ENCODE results near the gene CHIC1. TPM values are rescaled to one million over a fixed set of nuclear protein-coding genes. Genes with fewer than 3 reads are reported as not detected.
"Not testable (repeated sequence)": the region's sequence is repeated elsewhere in the genome, so short reads cannot be mapped to it uniquely, and the experiment has no call there.

Gene CHIC1
- total RNA-seq, 2 donors from 2014 or later, result 6.1 to 8.5 TPM

DNA sequence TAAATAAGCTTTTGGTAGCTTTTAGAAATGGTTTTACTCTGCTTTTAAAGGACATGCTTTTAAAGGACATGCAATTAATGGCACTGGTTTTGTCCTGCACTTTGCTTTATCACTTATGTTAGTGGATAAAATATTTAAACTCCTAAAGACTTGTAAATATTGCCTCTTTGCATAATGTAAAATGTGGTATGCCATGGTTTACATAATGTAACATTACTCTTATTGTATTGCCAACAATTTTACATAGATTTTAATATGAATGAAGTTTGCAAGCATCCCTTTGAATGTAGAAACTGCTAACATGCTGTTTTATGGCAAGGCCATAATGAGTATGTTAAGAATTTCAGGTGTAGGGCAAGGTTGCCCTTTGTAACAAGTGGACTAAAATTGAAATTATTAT is 118.4 kb downstream of the CHIC1 start:
- no peaks in the 10 kb centered on the region for H3K36me3 ChIP-seq
- intact Hi-C loops (cut with DNase I), result no loop called here

DNA sequence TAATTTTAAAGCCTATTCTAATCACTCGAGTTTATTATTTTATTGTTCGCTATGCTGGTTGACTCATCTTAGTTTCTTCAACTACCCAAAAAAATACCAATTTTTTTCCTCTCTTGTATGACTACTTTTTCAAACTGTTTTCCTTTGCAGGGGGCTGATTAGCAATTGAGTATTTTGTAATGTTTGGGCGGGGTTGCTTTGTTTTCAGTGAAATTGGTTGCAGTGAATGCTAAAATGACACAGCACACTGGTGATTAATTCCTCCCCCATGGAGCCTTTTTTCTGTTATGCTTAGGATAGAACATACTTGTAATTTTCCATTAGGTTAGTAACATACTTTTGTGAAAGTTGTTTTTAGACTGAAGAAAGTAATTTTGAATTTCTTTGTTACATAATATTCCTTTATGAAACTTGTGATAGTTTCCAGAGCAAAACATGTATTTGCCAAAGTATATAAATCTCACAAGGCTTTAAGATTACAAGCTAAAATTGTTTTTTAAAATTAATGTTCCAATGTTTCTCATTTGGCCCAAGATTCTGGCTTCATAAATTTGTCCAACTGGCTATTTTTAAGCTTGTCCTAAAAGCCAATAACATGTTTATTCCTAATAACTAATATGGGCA is 120.4 kb downstream of the CHIC1 start:
- H3K36me3 ChIP-seq, result no peaks in the 10 kb centered on the region
- no peak overlapping the region for H3K27ac ChIP-seq
- H3K9me3 ChIP-seq, result no peaks in the 10 kb centered on the region
- no peak overlapping the region for H3K4me3 ChIP-seq
- TF ChIP-seq, protein P1, sequence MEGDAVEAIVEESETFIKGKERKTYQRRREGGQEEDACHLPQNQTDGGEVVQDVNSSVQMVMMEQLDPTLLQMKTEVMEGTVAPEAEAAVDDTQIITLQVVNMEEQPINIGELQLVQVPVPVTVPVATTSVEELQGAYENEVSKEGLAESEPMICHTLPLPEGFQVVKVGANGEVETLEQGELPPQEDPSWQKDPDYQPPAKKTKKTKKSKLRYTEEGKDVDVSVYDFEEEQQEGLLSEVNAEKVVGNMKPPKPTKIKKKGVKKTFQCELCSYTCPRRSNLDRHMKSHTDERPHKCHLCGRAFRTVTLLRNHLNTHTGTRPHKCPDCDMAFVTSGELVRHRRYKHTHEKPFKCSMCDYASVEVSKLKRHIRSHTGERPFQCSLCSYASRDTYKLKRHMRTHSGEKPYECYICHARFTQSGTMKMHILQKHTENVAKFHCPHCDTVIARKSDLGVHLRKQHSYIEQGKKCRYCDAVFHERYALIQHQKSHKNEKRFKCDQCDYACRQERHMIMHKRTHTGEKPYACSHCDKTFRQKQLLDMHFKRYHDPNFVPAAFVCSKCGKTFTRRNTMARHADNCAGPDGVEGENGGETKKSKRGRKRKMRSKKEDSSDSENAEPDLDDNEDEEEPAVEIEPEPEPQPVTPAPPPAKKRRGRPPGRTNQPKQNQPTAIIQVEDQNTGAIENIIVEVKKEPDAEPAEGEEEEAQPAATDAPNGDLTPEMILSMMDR (IDR thresholded peaks at IDR 0.05), result no peak
- H3K4me1 ChIP-seq, result no peaks in the 10 kb centered on the region
- no peak for DNase-seq
- no peaks in the 10 kb centered on the region for H3K27me3 ChIP-seq
- H3K9ac ChIP-seq (ENCODE audit: low read depth in 2 of 2, low read length in 2 of 2), result no peak overlapping the region
- intact Hi-C loops (cut with DNase I), result no loop called here

More for the DNA sequence above, 118.4 kb downstream of the CHIC1 start:
- H3K9me3 ChIP-seq, result no peaks in the 10 kb centered on the region
- DNase-seq, result no peak
- H3K27ac ChIP-seq, result no peak overlapping the region
- TF ChIP-seq, protein P1 (IDR thresholded peaks at IDR 0.05), result no peak
- H3K4me3 ChIP-seq, result no peak overlapping the region
- no peaks in the 10 kb centered on the region for H3K4me1 ChIP-seq
- no peak overlapping the region for H3K9ac ChIP-seq (ENCODE audit: low read depth in 2 of 2, low read length in 2 of 2)
- H3K27me3 ChIP-seq, result no peaks in the 10 kb centered on the region

DNA sequence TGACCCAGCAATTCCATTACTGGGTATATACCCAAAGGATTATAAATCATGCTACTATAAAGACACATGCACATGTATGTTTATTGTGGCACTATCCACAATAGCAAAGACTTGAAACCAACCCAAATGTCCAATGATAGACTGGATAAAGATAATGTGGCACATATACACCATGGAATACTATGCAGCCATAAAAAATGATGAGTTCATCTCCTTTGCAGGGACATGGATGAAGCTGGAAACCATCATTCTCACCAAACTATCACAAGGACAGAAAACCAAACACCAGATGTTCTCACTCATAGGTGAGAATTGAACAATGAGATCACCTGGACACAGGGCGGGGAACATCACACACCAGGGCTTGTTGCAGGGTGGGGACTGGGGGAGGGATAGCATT is 144.0 kb downstream of the CHIC1 start:
- intact Hi-C loops (cut with DNase I); DNase-seq; H3K27ac ChIP-seq; H3K9ac ChIP-seq (ENCODE audit: low read depth in 2 of 2, low read length in 2 of 2); H3K4me1 ChIP-seq; H3K36me3 ChIP-seq; H3K27me3 ChIP-seq; H3K4me3 ChIP-seq; H3K9me3 ChIP-seq: not testable (repeated sequence)

DNA sequence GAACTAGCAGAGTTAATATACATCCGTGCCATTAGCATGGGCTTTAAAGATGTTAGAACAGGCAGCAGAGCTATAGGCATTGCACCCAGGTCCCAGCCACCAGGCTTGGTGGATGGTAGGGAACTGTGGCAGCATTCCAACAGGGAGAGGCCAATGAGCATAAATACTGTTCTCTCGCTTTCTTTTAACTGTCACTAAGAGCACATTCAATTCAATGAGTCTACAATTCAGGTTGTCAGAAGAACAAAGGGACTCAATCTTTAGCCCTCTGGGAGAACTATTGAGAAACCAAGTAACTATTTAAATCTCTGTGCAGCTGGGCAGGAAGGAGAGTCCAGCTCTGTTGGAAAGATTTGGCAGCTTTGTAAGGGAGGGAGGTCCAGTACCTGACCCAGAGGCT is 165.6 kb downstream of the CHIC1 start:
- H3K27me3 ChIP-seq, result no peaks in the 10 kb centered on the region
- no peaks in the 10 kb centered on the region for H3K9me3 ChIP-seq
- TF ChIP-seq, protein P1 (IDR thresholded peaks at IDR 0.05), result no peak
- no peaks in the 10 kb centered on the region for H3K4me1 ChIP-seq
- H3K4me3 ChIP-seq, result no peak overlapping the region
- no peak overlapping the region for H3K9ac ChIP-seq (ENCODE audit: low read depth in 2 of 2, low read length in 2 of 2)
- DNase-seq, result no peak
- intact Hi-C loops (cut with DNase I), result no loop called here
- H3K27ac ChIP-seq, result no peak overlapping the region
- no peaks in the 10 kb centered on the region for H3K36me3 ChIP-seq

Other genes starting within 250 kb of the CHIC1 start
- gene CDX4, start 116.1 kb upstream of the CHIC1 start, total RNA-seq, result not detected